ENCODE results near the gene DSCAML1.

DNA sequence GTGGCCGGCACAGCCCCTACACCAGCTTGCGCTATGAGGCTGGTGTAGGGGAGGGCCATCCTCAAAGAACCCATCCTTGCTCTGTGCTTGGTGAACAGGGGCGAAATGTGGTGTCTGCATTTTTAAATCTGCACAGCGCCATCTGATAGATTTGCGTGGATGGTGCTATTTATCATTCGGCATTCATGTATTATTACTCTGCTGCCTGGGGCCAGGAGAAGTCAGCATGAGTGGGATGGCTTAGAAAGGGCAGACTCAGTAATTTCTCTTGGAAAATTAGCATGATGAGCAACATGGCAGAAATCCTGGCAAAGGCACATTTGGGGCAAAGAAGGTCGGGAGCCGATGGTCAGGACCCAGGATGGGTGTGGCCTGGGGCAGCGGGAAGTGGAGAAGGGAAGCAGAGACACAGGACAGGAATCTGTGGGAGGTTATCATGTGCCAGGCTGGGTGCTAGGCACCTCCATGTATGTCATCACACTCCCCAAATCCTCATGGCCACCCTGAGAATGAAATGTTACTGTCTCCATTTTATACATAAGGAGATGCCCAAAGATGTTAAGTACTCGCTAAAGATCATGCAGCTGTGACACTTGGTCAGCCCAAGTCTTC lies 320.4 kb downstream of the DSCAML1 start:
- TF ChIP-seq POLR2A (IDR thresholded peaks at IDR 0.05; ENCODE audit: low read depth, low read length): no peak
- TF ChIP-seq POLR2AphosphoS5 (IDR thresholded peaks at IDR 0.05; ENCODE audit: low read depth, low read length): no peak
- no peak for TF ChIP-seq TAF1 (IDR thresholded peaks at IDR 0.05; ENCODE audit: low read depth, low read length)
- TF ChIP-seq POU2F2 (IDR thresholded peaks at IDR 0.05; ENCODE audit: low read depth, low read length): no peak
- TF ChIP-seq SPI1 (IDR thresholded peaks at IDR 0.05; ENCODE audit: low read depth, low read length): no peak
- no peak for TF ChIP-seq PAX5 (IDR thresholded peaks at IDR 0.05; ENCODE audit: insufficient read depth, low read length, severe bottlenecking)

Measured in GM12891 (cell line).